ENCODE results near the gene COTL1.

Gene COTL1

GRCh38 chr16:84594725-84595038 is 23.2 kb downstream of the COTL1 start:
- no peak for DNase-seq

- DNase-seq: peak; percentile 50
Observed at GRCh38 chr16:84593825-84594724, 23.8 kb downstream of the COTL1 start.

GRCh38 chr16:84592718-84593117 is 25.2 kb downstream of the COTL1 start:
- no peak for DNase-seq

- no peak for DNase-seq
Observed at GRCh38 chr16:84589975-84590719, 27.7 kb downstream of the COTL1 start.

- no peak for DNase-seq
Observed at GRCh38 chr16:84588991-84589390, 28.9 kb downstream of the COTL1 start.

- no peak for DNase-seq
Observed at GRCh38 chr16:84585886-84586285, 32.0 kb downstream of the COTL1 start.

- no peak for DNase-seq
Observed at GRCh38 chr16:84585467-84585866, 32.4 kb downstream of the COTL1 start.

- DNase-seq: no peak
Observed at GRCh38 chr16:84584678-84585077, 33.2 kb downstream of the COTL1 start.

GRCh38 chr16:84583995-84584394 is 33.9 kb downstream of the COTL1 start:
- DNase-seq: no peak

GRCh38 chr16:84582958-84583516 is 34.8 kb downstream of the COTL1 start:
- no peak for DNase-seq

- DNase-seq: no peak
Observed at GRCh38 chr16:84581158-84581557, 36.7 kb downstream of the COTL1 start.

GRCh38 chr16:84579936-84580335 is 37.9 kb downstream of the COTL1 start:
- no peak for DNase-seq

GRCh38 chr16:84578538-84579126 is 39.2 kb downstream of the COTL1 start:
- no peak for DNase-seq

- DNase-seq: no peak
Observed at GRCh38 chr16:84577034-84577803, 40.7 kb downstream of the COTL1 start.

- DNase-seq: no peak
Observed at GRCh38 chr16:84575914-84576313, 42.0 kb downstream of the COTL1 start.

GRCh38 chr16:84574191-84574590 is 43.7 kb downstream of the COTL1 start:
- DNase-seq: no peak

- no peak for DNase-seq
Observed at GRCh38 chr16:84572096-84572495, 45.8 kb downstream of the COTL1 start.

- DNase-seq: no peak
Observed at GRCh38 chr16:84571506-84571905, 46.4 kb downstream of the COTL1 start.

- peak; percentile 37 for DNase-seq
Observed at GRCh38 chr16:84570739-84571403, 47.0 kb downstream of the COTL1 start.

GRCh38 chr16:84569382-84569987 is 48.4 kb downstream of the COTL1 start:
- no peak for DNase-seq

GRCh38 chr16:84568066-84568465 is 49.8 kb downstream of the COTL1 start:
- DNase-seq: no peak

Measured in NCI-H1105 (cell line).